NT2/D1 (cell line): ENCODE results near the gene NAGA.

Source experiments
- SUZ12 ChIP-seq: IDR thresholded peaks from 2 replicates; pipeline ENCODE4 v1.6.1; 2011; ENCODE audit not compliant: insufficient read length, insufficient read depth; ENCODE audit errors: extremely low read depth
- YY1 ChIP-seq: IDR thresholded peaks from 2 replicates; pipeline ENCODE4 v1.6.1; 2011; ENCODE audit not compliant: insufficient read length, insufficient read depth
- ZNF274 ChIP-seq: IDR thresholded peaks from 2 replicates; pipeline ENCODE4 v1.6.1; 2011; ENCODE audit warnings: mild to moderate bottlenecking, low read depth, low read length

DNA sequence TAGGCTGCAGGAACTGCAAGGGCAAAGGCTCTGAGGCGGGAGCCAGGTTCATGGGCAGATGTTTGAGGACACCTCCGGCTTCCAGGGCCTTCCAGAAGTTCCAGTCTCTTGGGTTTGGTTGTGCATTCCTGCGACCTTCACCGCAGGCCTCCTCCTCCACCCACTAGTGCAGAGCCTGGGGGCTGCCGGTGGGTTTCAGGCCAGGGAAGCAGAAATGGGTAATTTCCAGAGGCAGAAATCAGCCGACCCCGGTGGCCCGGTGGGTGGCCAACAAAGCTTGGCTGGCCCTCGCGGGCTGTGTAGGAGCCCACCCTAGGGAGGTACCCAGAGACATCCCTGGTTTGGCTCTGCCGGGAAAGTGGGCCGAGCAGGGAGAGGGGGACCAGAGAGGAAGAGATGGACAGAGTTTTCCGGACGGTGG lies 3.0 kb upstream of the NAGA start:
- no peak for TF ChIP-seq YY1
- TF ChIP-seq SUZ12: no peak
- TF ChIP-seq ZNF274: no peak
